ENCODE measurements around the gene VPS33B.
"Not testable (repeated sequence)": the region's sequence is repeated elsewhere in the genome, so short reads cannot be mapped to it uniquely, and the experiment has no call there.

VPS33B gene

DNA sequence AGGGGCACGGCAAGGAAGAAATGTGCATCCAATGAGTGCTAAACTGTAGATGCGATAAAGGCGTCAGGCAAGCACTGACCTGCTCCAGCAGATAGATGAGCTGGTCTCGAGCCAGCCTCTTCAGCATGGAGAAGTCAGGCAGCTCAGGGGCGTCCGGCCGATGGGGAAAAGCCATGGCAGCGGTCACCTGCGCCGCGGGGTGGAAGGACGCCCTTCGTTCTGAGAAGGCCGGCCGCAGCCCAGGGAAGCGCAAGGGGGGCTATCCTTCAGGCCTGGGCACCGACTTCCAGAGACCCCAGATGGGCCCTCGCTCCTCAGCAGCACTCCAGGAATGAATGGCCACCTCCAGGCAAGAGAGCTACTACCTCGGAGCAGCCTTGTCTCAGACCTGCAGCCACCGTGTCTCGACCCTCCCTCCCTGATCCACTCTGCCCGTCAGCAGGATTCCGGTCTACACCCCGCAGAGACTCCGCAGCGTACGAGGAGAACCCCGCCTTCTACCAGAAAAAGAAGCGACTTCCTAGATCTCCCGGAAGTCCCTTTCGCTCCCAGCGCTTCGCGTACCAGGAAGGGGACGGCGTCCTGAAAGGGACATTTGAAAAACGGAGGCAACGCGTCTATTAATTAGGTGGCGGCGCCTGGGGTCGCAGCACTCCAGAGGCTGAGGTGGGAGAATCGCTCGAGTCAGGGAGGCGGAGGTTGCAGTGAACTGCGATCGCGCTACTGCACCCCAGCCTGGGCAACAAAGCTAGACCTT lies at the start of gene VPS33B:
Gene VPS33B, minus strand, starts transcription at position 520 of the 757 bp plus-strand sequence. Its CDS starts 345 bp downstream, at position 175.
- peak; percentile 93 for DNase-seq (ENCODE audit: low spot score)

DNA sequence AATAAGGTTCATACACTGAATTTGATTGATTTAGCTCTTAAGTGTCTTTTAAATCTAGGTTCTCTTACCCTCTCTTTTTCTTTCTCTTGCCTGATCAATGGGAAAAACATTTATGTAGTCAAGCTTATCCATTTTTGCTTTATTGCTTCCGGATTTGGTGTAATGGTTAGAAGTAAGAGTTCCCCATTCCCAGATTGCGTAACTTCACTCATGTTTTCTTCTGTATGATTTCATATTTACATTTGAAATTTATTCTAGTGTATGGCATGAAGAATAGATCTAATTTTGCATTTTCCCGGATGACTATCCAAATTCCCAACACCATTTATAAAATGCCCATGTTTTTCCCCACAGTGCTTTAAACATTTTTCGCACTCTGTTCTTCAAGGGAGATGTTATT lies 49.8 kb upstream of the VPS33B start:
- no peak for DNase-seq (ENCODE audit: low spot score)

DNA sequence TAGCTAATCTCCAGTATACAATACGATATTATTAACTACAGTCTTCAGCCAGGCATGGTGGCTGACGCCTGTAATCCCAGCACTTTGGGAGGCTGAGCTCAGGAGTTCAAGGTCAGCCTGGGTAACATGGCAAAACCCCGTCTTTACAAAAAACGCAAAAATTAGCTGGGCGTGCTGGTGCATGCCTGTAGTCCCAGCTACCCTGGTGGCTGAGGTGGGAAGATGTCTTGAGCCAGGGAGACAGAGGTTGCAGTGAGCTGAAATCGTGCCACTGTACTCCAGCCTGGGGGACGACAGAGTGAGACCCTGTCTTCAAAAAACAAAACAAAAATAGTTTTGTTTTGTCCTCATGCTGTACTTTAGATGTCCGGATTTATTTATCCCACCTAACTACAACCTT lies 48.5 kb upstream of the VPS33B start:
- no peak for DNase-seq (ENCODE audit: low spot score)

DNA sequence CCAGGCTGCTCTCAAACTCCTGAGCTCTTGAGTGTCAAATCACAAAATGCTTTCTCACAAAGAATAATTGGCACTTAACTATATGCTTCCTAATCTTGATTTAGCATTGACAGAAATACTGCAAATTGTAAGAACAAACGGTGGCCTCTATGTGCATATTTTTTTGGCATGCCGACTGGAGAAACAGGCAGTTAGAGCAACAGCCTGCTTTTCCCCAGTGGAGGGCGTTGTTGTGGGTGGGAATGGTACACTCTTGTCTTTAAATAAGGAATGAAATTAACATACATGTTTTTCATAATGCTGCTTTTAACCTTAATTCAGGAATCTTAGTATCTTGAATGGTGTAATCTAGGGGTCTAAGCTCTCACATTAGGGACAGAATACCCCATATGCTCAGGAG lies 46.6 kb upstream of the VPS33B start:
- DNase-seq (ENCODE audit: low spot score) = no peak

DNA sequence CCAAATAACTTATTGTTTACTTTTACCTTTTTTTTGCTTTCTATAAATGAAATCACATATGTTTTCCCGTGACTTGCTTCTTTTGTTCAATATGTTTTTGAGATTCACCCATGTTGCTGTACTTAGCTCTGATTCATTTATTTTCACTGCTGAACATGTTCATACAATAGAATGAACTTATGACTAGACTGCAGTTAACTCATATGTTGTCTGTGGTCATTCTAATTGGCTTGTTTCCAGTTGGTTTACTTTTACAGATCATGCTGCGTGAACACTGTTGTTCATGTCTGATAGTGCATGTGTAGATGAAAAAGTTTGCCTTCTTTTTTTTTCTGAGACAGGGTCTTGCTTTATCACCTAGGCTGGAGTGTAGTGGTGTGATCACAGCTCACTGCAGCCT lies 46.0 kb upstream of the VPS33B start:
- DNase-seq (ENCODE audit: low spot score) = no peak

DNA sequence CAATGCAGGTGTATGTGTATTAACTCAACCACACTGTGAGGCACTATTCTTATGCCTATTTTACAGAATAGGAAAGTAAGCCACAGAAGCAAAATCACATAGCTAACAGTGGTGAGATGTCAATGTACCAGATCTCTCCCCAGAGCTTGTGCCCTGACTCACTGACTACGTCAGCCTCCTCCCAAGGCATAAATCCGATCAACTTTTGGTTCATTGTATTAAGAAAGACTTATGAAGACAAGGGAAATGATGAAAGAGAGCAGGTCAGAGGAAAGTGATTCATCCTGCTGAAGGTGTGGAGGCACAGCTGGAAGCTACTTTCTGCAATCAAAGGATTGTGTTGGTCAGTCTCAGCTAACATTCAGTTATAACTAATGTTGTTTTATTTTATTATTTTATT lies 44.6 kb upstream of the VPS33B start:
- DNase-seq (ENCODE audit: low spot score) = no peak

DNA sequence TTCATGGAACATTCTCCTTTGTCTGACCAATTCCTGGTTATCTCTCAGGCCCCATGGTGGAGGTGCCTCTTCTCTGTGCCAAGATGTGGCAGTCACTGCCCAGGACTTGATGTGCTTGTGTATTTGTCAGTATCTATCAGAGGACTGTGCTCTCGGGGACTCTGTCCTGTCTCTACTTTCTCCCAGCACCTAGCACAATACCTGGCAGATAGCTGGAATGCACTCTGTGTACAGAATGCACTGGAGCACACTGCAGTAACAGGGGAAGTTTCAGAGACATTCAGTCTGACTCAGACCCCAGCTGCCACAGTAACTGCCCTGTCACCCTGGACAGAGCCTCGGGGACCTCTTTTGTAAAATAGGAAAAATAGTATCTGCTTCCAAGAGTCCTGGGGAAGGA lies 43.1 kb upstream of the VPS33B start:
- no peak for DNase-seq (ENCODE audit: low spot score)

DNA sequence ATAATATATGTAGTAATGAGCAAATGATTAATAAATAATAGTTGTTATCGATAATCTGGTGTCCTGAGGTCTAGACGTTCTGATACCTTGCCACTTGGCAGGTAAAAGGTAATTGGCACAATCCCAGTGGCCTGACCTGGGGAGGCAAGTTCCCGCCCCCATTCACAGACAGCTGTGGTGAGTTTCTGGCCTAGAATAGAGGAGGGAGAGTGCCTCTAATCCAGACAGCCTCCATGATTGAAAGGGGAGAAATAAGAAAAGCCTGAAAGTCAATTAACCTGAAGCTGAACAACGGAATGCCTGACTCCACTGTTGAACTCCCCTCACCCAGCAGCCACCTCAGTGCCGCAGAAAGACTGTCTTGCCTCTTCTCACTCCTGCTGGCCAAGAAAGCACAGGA lies 39.6 kb upstream of the VPS33B start:
- no peak for DNase-seq (ENCODE audit: low spot score)

DNA sequence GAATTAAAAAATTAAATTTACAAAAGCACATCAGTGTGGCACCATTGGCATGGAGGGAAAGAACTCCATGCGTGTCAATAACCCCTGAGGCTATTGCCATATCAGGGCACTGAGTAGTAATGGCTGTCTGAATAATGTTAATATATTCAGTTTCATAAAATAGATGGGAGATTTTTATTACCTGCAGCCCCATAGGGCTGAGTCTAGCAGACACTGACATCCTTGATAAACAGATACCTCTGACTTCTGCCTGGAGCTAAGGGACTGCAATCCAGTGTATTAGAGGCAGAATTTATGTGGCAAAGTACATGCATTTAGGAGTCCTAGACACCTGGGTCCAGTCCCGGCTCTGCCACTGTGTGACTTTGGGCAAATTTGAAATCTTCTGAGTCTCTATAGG lies 38.8 kb upstream of the VPS33B start:
- DNase-seq (ENCODE audit: low spot score) = no peak

DNA sequence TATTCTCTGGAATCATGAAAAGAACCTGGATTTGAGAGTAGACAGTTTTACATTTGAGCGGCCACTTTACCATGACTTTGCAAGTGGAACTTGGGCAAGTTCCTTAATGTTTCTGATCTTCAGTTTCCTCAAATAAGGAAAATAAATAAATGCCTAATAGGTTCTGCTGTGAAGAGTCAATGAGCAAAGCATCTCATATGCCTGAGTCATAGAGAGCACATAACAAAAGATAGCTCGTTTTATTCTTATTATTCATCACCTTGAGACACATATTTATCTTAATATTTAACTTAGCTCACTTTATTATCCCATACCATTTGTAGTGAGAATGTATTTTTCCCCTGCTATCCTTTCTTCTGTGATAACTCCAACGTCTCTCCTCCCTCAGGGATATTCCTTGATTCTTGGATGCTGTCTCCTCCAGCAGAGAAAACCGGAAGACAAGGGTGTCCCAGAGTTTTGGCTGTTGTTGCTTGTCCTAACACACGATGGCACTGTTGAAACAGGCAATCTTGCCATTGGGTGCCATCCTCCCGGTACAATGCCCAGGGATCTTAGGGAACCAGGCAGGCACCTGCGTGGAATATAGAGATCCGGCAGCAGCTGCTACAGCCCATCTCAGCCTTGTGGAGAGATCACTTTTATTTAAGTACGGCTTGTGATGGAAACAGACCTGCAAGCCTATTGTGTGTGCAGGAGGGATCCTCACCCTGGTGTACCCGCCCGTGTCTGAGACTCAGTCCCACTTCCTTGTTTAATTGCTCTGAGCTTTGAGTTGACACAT lies 33.3 kb upstream of the VPS33B start:
- peak; percentile 82 for DNase-seq (ENCODE audit: low spot score)

DNA sequence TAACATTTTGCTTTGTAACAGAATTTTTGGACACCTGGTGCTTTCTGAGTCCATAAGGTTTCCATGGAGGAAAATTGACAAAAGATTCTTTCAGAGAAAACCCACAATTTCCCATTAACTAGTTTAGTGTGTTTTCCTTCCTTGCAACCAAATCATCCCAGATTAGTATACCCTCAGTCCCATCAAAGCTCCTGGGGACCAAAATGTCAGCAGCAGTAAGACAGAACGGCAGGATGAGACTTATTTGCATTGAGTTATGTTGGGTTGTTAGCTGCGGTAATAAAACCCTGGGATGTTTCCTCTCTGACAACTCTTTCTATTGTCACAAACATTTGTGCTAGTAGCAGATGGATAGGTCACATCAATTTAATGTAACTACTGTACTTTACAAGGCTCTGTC lies 32.4 kb upstream of the VPS33B start:
- no peak for DNase-seq (ENCODE audit: low spot score)

DNA sequence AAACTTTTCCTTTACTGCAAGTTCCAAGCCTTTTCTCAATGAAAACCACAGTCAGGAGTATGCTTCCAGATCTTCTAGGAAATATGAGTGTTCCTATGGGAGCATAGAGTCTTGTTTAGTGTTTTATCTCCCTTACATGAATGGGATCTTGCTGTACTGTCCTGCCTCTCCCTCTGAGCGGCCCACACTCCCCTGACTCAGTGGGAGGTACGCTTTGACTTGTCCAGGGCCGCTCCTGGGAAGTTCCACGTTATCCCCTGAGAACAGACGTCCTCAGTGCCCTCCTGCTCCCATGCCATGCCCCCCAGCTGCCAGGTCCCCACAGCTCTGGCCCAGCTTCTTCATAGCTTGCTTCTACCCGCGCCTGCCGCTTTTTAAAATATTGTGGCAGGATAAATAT lies 28.9 kb upstream of the VPS33B start:
- no peak for DNase-seq (ENCODE audit: low spot score)

DNA sequence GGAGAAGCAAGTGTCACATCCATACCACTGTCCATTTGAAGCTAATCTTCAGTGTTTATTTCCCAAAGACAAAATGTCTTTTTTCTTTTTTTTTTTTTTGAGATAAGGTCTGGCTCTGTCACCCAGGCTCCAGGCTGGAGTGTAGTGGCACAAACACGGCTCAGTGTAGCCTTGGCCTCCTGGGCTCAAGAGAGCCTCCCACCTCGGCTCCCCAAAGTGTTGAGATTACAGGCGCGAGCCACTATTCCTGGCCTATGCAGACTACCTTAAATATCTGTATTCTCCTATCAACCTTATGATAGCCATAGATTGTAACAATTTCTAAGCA lies 27.7 kb upstream of the VPS33B start:
- DNase-seq (ENCODE audit: low spot score) = no peak

DNA sequence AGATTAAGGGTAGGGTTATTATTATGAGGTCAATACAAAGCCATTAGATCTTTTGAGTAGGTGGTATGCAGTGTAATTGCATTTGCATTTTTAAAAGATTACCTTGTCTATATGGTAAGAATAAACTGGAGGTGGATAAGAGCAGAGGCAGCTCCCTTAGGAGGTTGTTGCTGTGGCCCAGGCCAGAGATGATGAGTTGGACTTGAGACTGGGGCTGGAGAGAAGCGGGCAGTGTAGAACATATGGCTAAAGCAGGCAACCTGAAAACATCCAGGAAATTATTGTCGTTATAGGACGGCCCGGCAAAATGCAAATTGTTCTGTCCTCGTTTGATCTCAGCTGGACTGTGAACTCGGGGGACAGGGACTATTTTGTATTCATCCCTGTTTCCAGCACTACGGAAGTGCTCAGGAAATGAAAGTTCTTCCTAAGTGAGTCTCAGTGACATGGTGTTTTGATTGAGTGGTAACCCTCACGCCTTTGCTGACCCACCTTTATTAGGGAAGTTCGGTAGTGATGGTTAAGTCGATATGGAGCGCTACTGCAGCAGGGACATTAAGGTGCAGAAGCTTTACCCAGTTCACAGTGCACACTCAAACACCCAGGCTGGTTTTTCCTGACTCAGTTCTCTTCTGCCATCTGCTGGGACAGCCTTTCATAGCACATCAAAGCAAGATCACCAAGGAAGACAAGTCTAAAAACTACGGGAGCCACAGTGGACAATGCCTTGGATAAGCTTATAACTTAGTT lies 27.2 kb upstream of the VPS33B start:
- peak; percentile 78 for DNase-seq (ENCODE audit: low spot score)

DNA sequence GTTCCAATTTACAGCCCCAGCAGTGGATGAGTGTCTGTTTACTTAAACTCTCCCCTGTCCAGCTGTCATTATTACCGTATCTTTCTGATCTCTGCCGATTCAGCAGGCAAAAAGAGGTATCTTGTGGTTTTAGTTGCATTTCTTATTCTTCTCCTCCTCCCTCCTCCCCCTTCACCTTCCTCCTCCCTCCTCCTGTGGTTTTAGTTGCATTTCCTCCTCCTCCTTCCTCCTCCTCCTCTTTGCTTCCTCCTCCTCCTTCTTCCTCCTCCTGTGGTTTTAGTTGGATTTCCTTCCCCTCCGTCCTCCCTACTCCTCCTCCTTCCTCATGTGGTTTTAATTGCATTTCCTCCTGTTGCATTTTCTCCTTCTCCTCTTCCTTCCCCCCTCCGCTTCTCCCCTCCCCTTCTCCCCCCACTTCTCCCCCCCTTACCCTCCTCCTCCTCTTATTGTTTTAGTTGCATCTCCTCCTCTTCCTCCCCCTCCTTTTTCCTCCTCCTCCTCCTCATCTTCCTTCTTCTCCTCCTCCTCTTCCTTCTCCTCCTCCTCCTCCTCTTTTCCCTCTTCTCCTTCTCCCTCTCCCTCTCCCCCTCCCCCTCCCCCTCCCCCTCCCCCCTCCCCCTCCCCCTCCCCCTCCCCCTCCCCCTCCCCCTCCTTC lies 25.3 kb upstream of the VPS33B start:
- DNase-seq (ENCODE audit: low spot score) = no peak

DNA sequence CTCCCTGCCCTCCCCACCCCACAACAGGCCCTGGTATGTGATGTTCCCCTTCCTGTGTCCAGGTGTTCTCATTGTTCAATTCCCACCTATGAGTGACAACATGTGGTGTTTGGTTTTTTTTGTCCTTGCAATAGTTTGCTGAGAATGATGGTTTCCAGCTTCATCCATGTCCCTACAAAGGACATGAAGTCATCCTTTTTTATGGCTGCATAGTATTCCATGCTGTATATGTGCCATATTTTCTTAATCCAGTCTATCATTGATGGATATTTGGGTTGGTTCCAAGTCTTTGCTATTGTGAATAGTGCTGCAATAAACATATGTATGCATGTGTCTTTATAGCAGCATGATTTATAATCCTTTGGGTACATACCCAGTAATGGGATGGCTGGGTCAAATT lies 23.7 kb upstream of the VPS33B start:
- DNase-seq (ENCODE audit: low spot score) = not testable (repeated sequence)

DNA sequence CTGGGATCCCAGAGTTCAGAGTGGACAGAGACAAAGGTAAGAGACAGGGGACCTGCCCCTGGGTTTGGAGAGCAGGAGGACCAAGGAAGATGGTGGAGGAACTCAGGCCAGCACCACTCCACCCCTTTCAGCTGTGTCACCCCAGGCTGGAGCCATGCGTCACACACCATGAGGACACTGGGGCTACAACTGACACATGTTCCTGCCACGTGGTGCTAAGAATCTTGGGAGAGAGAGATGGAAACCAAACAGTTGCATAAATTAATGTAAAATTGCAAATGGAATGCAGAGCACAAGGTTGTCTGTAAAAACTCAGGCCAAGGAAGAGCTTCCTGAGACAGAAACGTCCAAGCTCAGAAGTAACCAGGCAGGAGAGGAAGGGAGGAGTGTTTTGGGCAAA lies 22.7 kb upstream of the VPS33B start:
- no peak for DNase-seq (ENCODE audit: low spot score)

DNA sequence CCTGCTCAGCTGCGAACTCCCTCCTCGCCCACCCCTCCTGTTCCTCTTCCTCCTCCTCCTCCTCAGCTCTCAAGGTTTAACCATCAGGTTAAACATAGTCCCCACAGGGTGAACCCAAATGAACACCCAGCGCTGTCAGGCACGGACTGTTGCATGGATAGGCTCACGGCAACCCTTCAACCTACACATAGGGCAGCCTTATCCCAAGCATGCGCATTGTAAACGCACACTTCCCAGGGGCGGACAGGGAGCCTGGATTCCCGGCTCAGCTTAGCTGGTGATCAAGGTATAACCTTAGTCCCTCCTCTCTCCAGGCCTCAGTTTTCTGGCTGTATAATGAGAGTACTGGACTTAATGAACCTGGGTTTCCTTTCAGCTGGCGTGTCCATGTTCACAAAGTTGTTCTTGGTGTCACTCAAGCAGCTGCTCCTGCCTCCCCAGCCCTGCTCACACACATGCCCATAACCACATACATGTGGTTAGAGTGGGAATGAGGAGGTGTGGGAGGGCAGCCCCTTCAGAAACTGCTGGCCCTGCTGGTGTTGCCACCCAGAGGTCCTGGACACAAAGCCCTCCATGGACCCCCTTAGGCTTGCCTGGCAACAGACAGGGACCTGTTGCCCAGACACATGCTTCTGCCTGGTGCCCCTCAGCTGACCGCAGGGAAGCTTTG lies 20.9 kb upstream of the VPS33B start:
- no peak for DNase-seq (ENCODE audit: low spot score)

DNA sequence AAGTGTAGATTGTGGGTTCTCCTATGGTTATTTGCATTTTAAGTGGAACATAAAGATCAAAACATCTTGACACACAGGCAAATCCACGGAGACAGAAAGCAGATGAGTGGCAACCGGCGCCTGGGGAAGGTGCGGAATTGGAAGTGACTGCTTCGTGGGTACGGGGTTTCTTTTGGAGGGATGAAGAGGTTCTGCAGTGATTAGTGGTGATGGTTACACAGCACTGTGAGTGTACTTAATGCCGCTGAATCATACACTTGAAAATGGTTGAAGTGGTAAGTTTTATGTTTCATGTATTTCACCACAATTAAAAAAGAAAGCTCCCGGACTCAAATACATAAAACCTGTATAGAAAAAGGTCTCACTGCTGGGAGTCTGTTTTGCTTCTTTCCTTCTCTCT lies 18.5 kb upstream of the VPS33B start:
- no peak for DNase-seq (ENCODE audit: low spot score)

DNA sequence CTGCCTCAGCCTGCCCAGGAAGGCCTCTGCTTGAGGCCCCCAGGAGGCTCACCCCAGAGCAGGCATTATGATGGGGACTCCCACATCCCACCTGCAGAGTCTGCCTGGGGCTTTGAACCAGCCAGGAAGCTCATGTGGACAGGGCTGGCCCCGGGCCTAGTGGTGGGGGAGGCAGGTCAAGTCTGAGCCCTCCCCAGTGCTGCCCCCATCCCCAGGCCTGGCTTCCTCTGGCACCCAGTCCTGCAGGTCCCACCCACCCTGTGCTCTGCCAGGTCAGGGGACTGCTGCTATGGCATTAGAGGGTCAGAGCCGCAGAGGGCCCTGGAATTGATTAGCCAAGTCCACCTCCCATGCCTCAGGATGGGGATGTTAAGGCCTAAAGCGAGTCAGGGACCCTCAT lies 17.6 kb upstream of the VPS33B start:
- no peak for DNase-seq (ENCODE audit: low spot score)

DNA sequence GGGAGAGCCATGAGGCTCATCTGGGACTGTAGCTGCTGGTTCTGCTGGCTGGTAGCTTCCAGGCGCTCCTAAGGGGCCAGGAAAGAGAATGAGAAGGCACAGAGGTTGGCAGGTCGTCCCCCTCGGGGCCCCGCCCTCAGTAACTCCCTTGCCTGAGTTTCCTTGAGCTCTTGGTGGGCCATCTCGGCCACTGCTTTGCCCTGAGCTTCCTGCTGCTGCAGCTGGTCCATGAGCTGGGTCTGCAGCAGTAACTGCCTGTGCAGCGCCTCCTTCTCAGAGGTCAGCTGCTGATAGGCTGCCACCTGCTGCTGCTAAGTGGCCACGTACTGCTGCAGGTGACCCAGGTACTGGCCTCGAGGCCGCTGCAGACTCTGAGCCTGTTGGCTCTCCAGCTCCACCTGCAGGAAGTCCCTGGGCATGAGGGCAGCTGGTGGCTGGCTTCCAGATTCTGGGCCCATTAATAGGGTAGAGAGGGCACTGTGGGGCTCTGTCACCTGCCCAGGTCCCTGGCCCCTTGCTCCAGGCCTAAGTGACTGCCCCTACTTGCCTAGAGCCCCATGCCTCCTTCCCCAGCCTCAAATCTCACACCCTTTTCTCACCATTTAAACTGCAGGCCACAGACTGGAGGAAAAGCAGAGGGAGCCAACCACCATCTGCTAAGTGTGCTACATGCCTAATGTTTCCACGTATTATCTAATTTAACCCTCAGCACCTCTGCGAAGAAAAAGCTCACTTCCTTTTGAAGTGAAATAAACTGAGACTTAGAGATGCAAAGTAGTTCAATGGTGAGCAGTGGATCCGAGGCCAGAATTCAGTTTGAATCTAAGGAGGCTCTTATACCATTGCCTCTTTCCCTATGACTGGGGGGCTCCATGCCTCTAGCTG lies 10.8 kb upstream of the VPS33B start:
- no peak for DNase-seq (ENCODE audit: low spot score)
